H1 (cell line): Measurements from ENCODE around the gene ZNF277. TPM values are rescaled to one million over a fixed set of nuclear protein-coding genes. Genes with fewer than 3 reads are reported as not detected.

Experiments
- CTCF ChIA-PET: fragments of 300-600 bp; sonication (Branson Sonifier 250); formaldehyde crosslinking; loops from one replicate; lab custom pipeline; 2021; ENCODE audit not compliant: partially characterized antibody; lab: Charles Lee
- POLR2A ChIA-PET: fragments of 300-600 bp; sonication (Branson Sonifier 250); formaldehyde crosslinking; loops from one replicate; lab custom pipeline; 2021; ENCODE audit warnings: inconsistent platforms; ENCODE audit not compliant: partially characterized antibody; lab: Charles Lee
- DNase-seq, 2 experiments: peaks; one replicate each; pipeline versions ENCODE4 v3.0.0 to v3.0.0-alpha.2; 2010 to 2022; ENCODE audit warnings: low spot score in 2 of 2, low read depth in 1 of 2, mixed read lengths in 1 of 2
- FAIRE-seq: peaks from 2 replicates; lab custom pipeline; 2011; peaks lifted over from hg19 to GRCh38; lab: Jason Lieb, UNC
- H2AFZ ChIP-seq: 2 replicates; pipeline ENCODE4 v1.8.1; 2012; ENCODE audit warnings: low read length, inconsistent platforms
- H2AK5ac ChIP-seq: 2 replicates; pipeline ENCODE4 v1.6.1; 2013; ENCODE audit warnings: low read depth, low read length
- H2BK120ac ChIP-seq: replicated peaks from 2 replicates; pipeline ENCODE3; 2013; ENCODE audit warnings: low read depth, low read length, inconsistent platforms
- H2BK12ac ChIP-seq: 2 replicates; pipeline ENCODE4 v1.6.1; 2013; ENCODE audit warnings: low read depth, low read length
- H2BK15ac ChIP-seq: 2 replicates; pipeline ENCODE4 v1.6.1; 2013; ENCODE audit warnings: low read length
- H2BK20ac ChIP-seq: 2 replicates; pipeline ENCODE4 v1.6.1; 2013; ENCODE audit warnings: low read length
- H2BK5ac ChIP-seq: 2 replicates; pipeline ENCODE4 v1.6.1; 2013; ENCODE audit warnings: low read depth, low read length
- H3K14ac ChIP-seq: 2 replicates; pipeline ENCODE4 v1.6.1; 2013; ENCODE audit warnings: inconsistent platforms; ENCODE audit not compliant: insufficient read length
- H3K18ac ChIP-seq: 2 replicates; pipeline ENCODE4 v1.6.1; 2013; ENCODE audit warnings: low read length; ENCODE audit errors: extremely low read depth
- H3K23ac ChIP-seq: 2 replicates; pipeline ENCODE4 v1.6.1; 2013; ENCODE audit warnings: inconsistent platforms; ENCODE audit not compliant: insufficient read length
- H3K23me2 ChIP-seq: 2 replicates; pipeline ENCODE4 v1.6.1; 2013; ENCODE audit warnings: low read depth, low read length
- H3K27ac ChIP-seq: 2 replicates; pipeline ENCODE4 v1.6.1; 2011; ENCODE audit warnings: low read depth, low read length, inconsistent platforms
- H3K27me3 ChIP-seq, 4 experiments: replicated peaks in 1 of 4; 1 replicate in 1 of 4; 2 replicates in 3 of 4; pipeline versions ENCODE4 v1.6.1 to v1.8.1; 2011 to 2013; ENCODE audit warnings: low read length in 3 of 4, mild to moderate bottlenecking in 3 of 4, inconsistent platforms in 2 of 4, mixed read lengths in 2 of 4, moderate library complexity in 1 of 4; ENCODE audit not compliant: control insufficient read depth in 3 of 4, insufficient read depth in 3 of 4; ENCODE audit errors: extremely low read depth in 1 of 4
- H3K36me3 ChIP-seq, 4 experiments: 2 replicates each; pipeline versions ENCODE4 v1.6.1 to v1.8.1; 2011 to 2013; ENCODE audit warnings: mild to moderate bottlenecking in 4 of 4, low read length in 3 of 4, moderate library complexity in 2 of 4, control low read depth in 1 of 4, inconsistent platforms in 1 of 4; ENCODE audit not compliant: insufficient read depth in 4 of 4, control insufficient read depth in 2 of 4
- H3K4ac ChIP-seq: replicated peaks from 2 replicates; pipeline ENCODE3; 2013; ENCODE audit warnings: low read length, low read depth, mixed read lengths, inconsistent platforms; ENCODE audit not compliant: insufficient read length
- H3K4me1 ChIP-seq, 4 experiments: replicated peaks in 1 of 4; 1 replicate in 1 of 4; 2 replicates in 3 of 4; pipeline versions ENCODE4 v1.6.1 to v1.8.1; 2011 to 2013; ENCODE audit warnings: low read length in 3 of 4, inconsistent platforms in 2 of 4, mixed read lengths in 1 of 4; ENCODE audit not compliant: insufficient read depth in 4 of 4, control insufficient read depth in 3 of 4
- H3K4me2 ChIP-seq, 2 experiments: 2 replicates each; pipeline versions ENCODE4 v1.6.1 to v1.8.1; 2011 to 2013; ENCODE audit warnings: low read depth in 2 of 2, low read length in 2 of 2, control low read depth in 1 of 2, inconsistent platforms in 1 of 2, mild to moderate bottlenecking in 1 of 2; ENCODE audit not compliant: insufficient read depth in 1 of 2
- H3K4me3 ChIP-seq, 4 experiments: fragments of 200-600, 300-600 bp in 1 of 4; sonication (generic), shearing (Covaris generic), sonication (Bioruptor Twin) in 1 of 4; 2 replicates each; pipeline versions ENCODE4 v1.5.1 to v1.8.1; 2011 to 2016; ENCODE audit warnings: low read length in 4 of 4, low read depth in 3 of 4, control low read depth in 2 of 4, inconsistent platforms in 2 of 4, mild to moderate bottlenecking in 2 of 4, mixed read lengths in 1 of 4, moderate library complexity in 1 of 4; ENCODE audit not compliant: insufficient read depth in 2 of 4; ENCODE audit errors: extremely low read depth in 1 of 4
- H3K56ac ChIP-seq: replicated peaks from 2 replicates; pipeline ENCODE3; 2013; ENCODE audit warnings: low read depth, mild to moderate bottlenecking, mixed read lengths, low read length, inconsistent platforms; ENCODE audit not compliant: insufficient read length
- H3K79me1 ChIP-seq: 2 replicates; pipeline ENCODE4 v1.6.1; 2013; ENCODE audit warnings: low read depth, low read length, control low read depth
- H3K79me2 ChIP-seq, 2 experiments: 2 replicates each; pipeline versions ENCODE4 v1.6.1 to v1.8.1; 2012 to 2013; ENCODE audit warnings: low read length in 2 of 2, mild to moderate bottlenecking in 2 of 2, inconsistent platforms in 1 of 2; ENCODE audit not compliant: insufficient read depth in 2 of 2, control insufficient read depth in 1 of 2
- H3K9ac ChIP-seq, 4 experiments: replicated peaks in 1 of 4; 1 replicate in 1 of 4; 2 replicates in 3 of 4; pipeline versions ENCODE4 v1.6.1 to v1.8.1; 2011 to 2013; ENCODE audit warnings: low read depth in 3 of 4, low read length in 3 of 4, control low read depth in 2 of 4, mild to moderate bottlenecking in 2 of 4, moderate library complexity in 2 of 4, inconsistent platforms in 1 of 4; ENCODE audit errors: extremely low read depth in 1 of 4
- H3K9me3 ChIP-seq, 2 experiments: 2 replicates each; pipeline versions ENCODE4 v1.6.1 to v1.8.1; 2012 to 2013; ENCODE audit warnings: mild to moderate bottlenecking in 2 of 2, moderate library complexity in 2 of 2, control low read depth in 1 of 2, inconsistent platforms in 1 of 2, low read depth in 1 of 2, low read length in 1 of 2, mixed read lengths in 1 of 2; ENCODE audit not compliant: insufficient read depth in 2 of 2
- H4K20me1 ChIP-seq, 2 experiments: replicated peaks in 1 of 2; 2 replicates each; pipeline versions ENCODE3 to v1.8.1; 2011 to 2013; ENCODE audit warnings: inconsistent platforms in 2 of 2, low read length in 2 of 2, mild to moderate bottlenecking in 1 of 2; ENCODE audit not compliant: insufficient read depth in 2 of 2, control insufficient read depth in 1 of 2
- H4K5ac ChIP-seq: 2 replicates; pipeline ENCODE4 v1.6.1; 2013; ENCODE audit warnings: low read length, low read depth, mixed read lengths, inconsistent platforms; ENCODE audit not compliant: insufficient read length
- H4K8ac ChIP-seq: 2 replicates; pipeline ENCODE4 v1.8.0; 2013; ENCODE audit warnings: mild to moderate bottlenecking, moderate library complexity, low read length, inconsistent platforms; ENCODE audit not compliant: insufficient read depth; ENCODE audit errors: extremely low read depth
- H4K91ac ChIP-seq: replicated peaks from 2 replicates; pipeline ENCODE3; 2013; ENCODE audit warnings: low read length, mixed read lengths, inconsistent platforms; ENCODE audit not compliant: insufficient read length
- BACH1 ChIP-seq: IDR thresholded peaks from 2 replicates; pipeline ENCODE4 v1.6.1; 2012; ENCODE audit warnings: low read length, improper control_type of control experiment
- SAP30 ChIP-seq: fragments of 300-600 bp; sonication (generic); IDR thresholded peaks from 2 replicates; pipeline ENCODE4 v1.7.1; 2012; ENCODE audit warnings: low read length, moderate library complexity, mild to moderate bottlenecking, inconsistent platforms; ENCODE audit not compliant: insufficient read depth, insufficient replicate concordance
- SUZ12 ChIP-seq: fragments of 200-600 bp; sonication (generic); IDR thresholded peaks from 2 replicates; pipeline ENCODE4 v1.6.1; 2012; ENCODE audit warnings: mild to moderate bottlenecking, inconsistent platforms, low read length, moderate library complexity, mixed read lengths
- WGBS, 2 experiments: shearing (Covaris generic) in 1 of 2; methylation state at CpG; one replicate each; pipeline versions ENCODE4 v1.1.6 to v1.1.7; 2013 to 2015; ENCODE audit warnings: low lambda C conversion rate in 2 of 2, mixed read lengths in 2 of 2, inconsistent platforms in 1 of 2, low coverage in 1 of 2, missing lambda C conversion rate in 1 of 2; ENCODE audit not compliant: insufficient replicate concordance in 2 of 2, insufficient coverage in 1 of 2, insufficient read length in 1 of 2; ENCODE audit errors: extremely low coverage in 1 of 2, missing lambda C conversion rate in 1 of 2; 5-methylcytosine and 5-hydroxymethylcytosine counted together
- polyA plus RNA-seq, 7 experiments: library from polyadenylated mRNA; depleted of rRNA in 3 of 7; stranded (reverse) in 5 of 7; unstranded in 2 of 7; fragments of >200 nt in 5 of 7; fragments of 200-250 nt in 2 of 7; gene quantifications; 1 replicate in 5 of 7; 2 replicates in 1 of 7; 4 replicates in 1 of 7; pipeline versions ENCODE4 v1.2.1 to v1.2.3, GENCODE V29; 2011 to 2013; ENCODE audit warnings: missing spikeins in 2 of 7, mixed read lengths in 2 of 7
- total RNA-seq: library from RNA; stranded (reverse); fragmentation: NEBNext Ultra II Directional; extraction: Animal tissue kit (Norgen Biotek cat#: 25700); gene quantifications from 2 replicates; pipeline ENCODE4 v1.2.1, GENCODE V29; 2021

The ZNF277 gene
- total and polyA plus RNA-seq, 2 of the 8 experiments (the other 6 are each of a cell fraction or from before 2014, with no cell fraction given): 5.1 to 21.7 TPM

DNA sequence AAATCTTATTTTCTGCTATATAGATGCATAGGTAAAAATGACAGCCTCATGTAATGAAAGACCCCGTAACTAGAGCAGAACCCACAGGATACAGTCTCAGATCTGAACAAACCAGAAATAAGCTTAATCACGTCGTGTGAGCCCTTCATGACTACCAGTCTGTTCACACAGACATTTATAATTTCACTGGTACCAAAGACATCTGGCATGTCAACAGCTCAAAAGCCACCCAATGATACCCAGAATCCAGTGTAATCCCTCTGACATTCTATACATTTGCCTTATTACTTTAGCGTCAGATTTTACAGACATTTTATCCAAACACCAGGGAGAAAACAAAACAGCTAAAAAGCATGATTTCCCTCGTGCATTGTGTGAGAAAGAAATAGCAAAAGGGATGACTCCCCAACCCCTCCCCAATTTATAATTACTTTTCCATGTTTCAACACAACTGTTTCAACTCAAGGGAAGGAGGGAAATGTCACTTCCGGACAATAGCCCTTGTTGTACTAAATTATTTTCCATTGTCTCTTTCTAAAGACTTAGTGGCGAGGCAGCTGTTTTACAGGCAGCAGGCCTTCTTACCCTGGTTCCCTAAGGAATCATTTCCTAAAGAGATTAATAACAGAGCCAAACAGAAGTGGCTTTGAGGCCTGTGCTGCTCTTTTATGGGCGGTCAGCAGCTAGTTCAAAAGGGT is 33.5 kb upstream of the ZNF277 start:
- TF ChIP-seq SAP30: no peak
- no peak for TF ChIP-seq BACH1
- no peak for TF ChIP-seq SUZ12
- no peak overlapping the region for H3K4me2 ChIP-seq
- H2BK5ac ChIP-seq: peak overlapping the region; percentile 11; the same call in 1 of the 2 replicates
- H3K23me2 ChIP-seq: no peaks in the 10 kb centered on the region
- no peak overlapping the region for H4K91ac ChIP-seq
- H3K79me2 ChIP-seq: peaks cover 0 to 54% of the 10 kb centered on the region in 2 experiments; a peak in 2 of 4 replicates
- H3K4me1 ChIP-seq: peaks cover 0 to 2% (median 0%) of the 10 kb centered on the region in 4 experiments; a peak in 1 of 7 replicates
- H2AFZ ChIP-seq: no peak overlapping the region
- no peak overlapping the region for H2BK20ac ChIP-seq
- ChIA-PET POLR2A (no interaction called here), CTCF (interaction anchor here (0.9 to 1.1 kb wide), 2 partner anchors 10 to 11 kb away, joined by 3 read pairs; no protein-coding TSS in a partner anchor)
- H3K4me3 ChIP-seq: no peak overlapping the region
- no peak overlapping the region for H3K14ac ChIP-seq
- WGBS, 2 experiments: 92% methylated on average over 8 of the region's 8 CpGs; no CpG with 5 or more reads in 1 of the 2 experiments
- H3K27ac ChIP-seq: no peak overlapping the region
- H3K56ac ChIP-seq: no peak overlapping the region
- H2BK120ac ChIP-seq: no peak overlapping the region
- H2BK12ac ChIP-seq: no peak overlapping the region
- H3K9ac ChIP-seq: no peak overlapping the region
- H2AK5ac ChIP-seq: no peak overlapping the region
- H3K79me1 ChIP-seq: peaks cover 5% of the 10 kb centered on the region; the same call in 1 of the 2 replicates
- FAIRE-seq (no peak), DNase-seq (no peak)
- no peak overlapping the region for H4K5ac ChIP-seq
- H3K23ac ChIP-seq: no peak overlapping the region
- no peak overlapping the region for H3K4ac ChIP-seq
- no peaks in the 10 kb centered on the region for H4K20me1 ChIP-seq
- no peak overlapping the region for H3K18ac ChIP-seq
- no peaks in the 10 kb centered on the region for H3K27me3 ChIP-seq
- H3K36me3 ChIP-seq: no peaks in the 10 kb centered on the region
- no peak overlapping the region for H2BK15ac ChIP-seq
- no peaks in the 10 kb centered on the region for H3K9me3 ChIP-seq
- no peak overlapping the region for H4K8ac ChIP-seq
